Thyroid gland (tissue), 4 donors: ENCODE measurements around the gene ZNF19. TPM values are rescaled to one million over a fixed set of nuclear protein-coding genes. Genes with fewer than 3 reads are reported as not detected.

Experiments
- DNase-seq, 2 donors: peaks; one replicate each; pipeline ENCODE4 v3.0.0-alpha.2; 2019
- H3K27ac ChIP-seq, 3 donors: fragments of 200-600 bp; sonication (generic); 1 replicate in 2 of 3; 2 replicates in 1 of 3; pipeline ENCODE4 v1.5.1; 2016 to 2019; ENCODE audit warnings: mild to moderate bottlenecking in 1 of 3, moderate library complexity in 1 of 3
- H3K27me3 ChIP-seq: fragments of 200-600 bp; sonication (generic); one replicate; pipeline ENCODE4 v1.5.1; 2019
- H3K36me3 ChIP-seq, 2 donors: fragments of 200-600 bp; sonication (generic); one replicate each; pipeline ENCODE4 v1.5.1; 2016 to 2019
- H3K4me1 ChIP-seq, 2 donors: fragments of 200-600 bp; sonication (generic); one replicate each; pipeline ENCODE4 v1.5.1; 2017 to 2019
- H3K4me3 ChIP-seq, 3 donors: fragments of 200-600 bp; sonication (generic); replicated peaks in 1 of 3; 1 replicate in 2 of 3; 2 replicates in 1 of 3; pipeline ENCODE4 v1.5.1; 2016; ENCODE audit warnings: mild to moderate bottlenecking in 1 of 3
- H3K9me3 ChIP-seq: fragments of 200-600 bp; sonication (generic); one replicate; pipeline ENCODE4 v1.5.1; 2017
- CTCF ChIP-seq, 6 experiments: fragments of 200-600 bp in 3 of 6; fragments of 450-650 bp in 3 of 6; sonication (generic) in 3 of 6; IDR thresholded peaks; one replicate each; pipeline ENCODE4 v1.5.1; 2016 to 2019; ENCODE audit warnings: antibody characterized with exemption in 6 of 6, mild to moderate bottlenecking in 2 of 6, inconsistent platforms in 1 of 6, moderate library complexity in 1 of 6
- POLR2A ChIP-seq, 2 donors: fragments of 450-650 bp; IDR thresholded peaks; one replicate each; pipeline ENCODE4 v1.6.1; 2017; ENCODE audit warnings: antibody characterized with exemption in 2 of 2, mild to moderate bottlenecking in 2 of 2, moderate library complexity in 1 of 2
- WGBS, 2 donors: methylation state at CpG; one replicate each; pipeline ENCODE4 v1.1.5; 2017; 5-methylcytosine and 5-hydroxymethylcytosine counted together
- intact Hi-C: fragments of 100-400 bp; cut with DNase I; formaldehyde crosslinking; loops from one replicate; pipeline ENCODE4 v1.15.1; 2023
- total RNA-seq, 4 donors: library from RNA; depleted of rRNA; stranded (reverse); fragments of >200 nt; gene quantifications; one replicate each; pipeline ENCODE4 v1.2.3, GENCODE V29; 2016

ZNF19 gene
- total RNA-seq, 4 donors from 2014 or later: 17.2 to 28.3 (median 24.0) TPM

DNA sequence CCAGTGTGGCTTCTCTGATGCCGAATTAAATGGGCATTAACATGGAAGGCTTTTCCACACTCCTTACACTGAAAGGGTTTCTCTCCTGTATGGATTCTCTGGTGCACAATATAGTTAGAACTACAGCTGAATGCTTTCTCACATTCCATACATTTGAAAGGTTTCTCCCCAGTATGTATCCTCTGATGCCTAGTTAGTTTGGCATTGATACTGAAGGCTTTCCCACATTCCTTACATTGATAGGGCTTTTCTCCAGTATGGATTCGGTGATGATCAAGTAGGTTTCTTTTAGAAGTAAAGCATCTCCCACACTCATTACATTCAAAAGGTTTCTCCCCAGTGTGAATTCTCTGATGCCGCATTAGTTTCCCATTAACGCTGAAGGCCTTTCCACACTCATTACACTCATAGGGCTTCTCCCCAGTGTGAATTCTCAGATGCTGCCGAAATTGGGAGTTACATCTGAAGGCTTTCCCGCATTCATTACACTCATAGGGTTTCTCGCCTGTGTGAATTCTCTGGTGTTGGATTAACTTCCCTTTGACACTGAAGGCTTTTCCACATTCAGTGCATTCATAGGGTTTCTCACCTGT is 40.8 kb downstream of the ZNF19 start:
- no peak for DNase-seq
- intact Hi-C loops: no loop called here
- Histone ChIP-seq H3K27me3 (no peaks in the 10 kb centered on the region), H3K36me3 (peaks cover 50 to 55% of the 10 kb centered on the region in 2 donors), H3K27ac (no peak overlapping the region), H3K4me1 (no peaks in the 10 kb centered on the region), H3K9me3 (peaks cover 12% of the 10 kb centered on the region), H3K4me3 (no peak overlapping the region)
- 98% methylated on average over 7 of the region's 7 CpGs for WGBS, 2 donors
- TF ChIP-seq POLR2A (IDR thresholded peaks at IDR 0.05) (no peak), CTCF (IDR thresholded peaks at IDR 0.05) (no peak)

GRCh38 chr16:71443714-71444113 is 45.4 kb downstream of the ZNF19 start:
- WGBS, 2 donors: 93 to 100% methylated on average over 1 to 6 of the region's 6 CpGs
- Histone ChIP-seq H3K36me3 (peaks cover 3 to 10% of the 10 kb centered on the region in 2 donors), H3K9me3 (peaks cover 2% of the 10 kb centered on the region), H3K4me1 (no peaks in the 10 kb centered on the region), H3K27ac (no peak overlapping the region), H3K4me3 (no peak overlapping the region), H3K27me3 (no peaks in the 10 kb centered on the region)
- no peak for DNase-seq
- intact Hi-C loops: no loop called here
- TF ChIP-seq CTCF (IDR thresholded peaks at IDR 0.05): no peak
- no peak for TF ChIP-seq POLR2A (IDR thresholded peaks at IDR 0.05)

- no peak for TF ChIP-seq POLR2A (IDR thresholded peaks at IDR 0.05)
- TF ChIP-seq CTCF (IDR thresholded peaks at IDR 0.05): no peak
- Histone ChIP-seq H3K4me1 (no peaks in the 10 kb centered on the region), H3K9me3 (no peaks in the 10 kb centered on the region), H3K4me3 (no peak within 1 kb of the TSS), H3K36me3 (no peaks in the 10 kb centered on the region), H3K27ac (no peak within 1 kb of the TSS), H3K27me3 (no peaks in the 10 kb centered on the region)
- 68 to 84% methylated on average over 8 to 13 of the region's 13 CpGs for WGBS, 2 donors
- no peak for DNase-seq
- intact Hi-C loops: no loop called here
Measured at GRCh38 chr16:71442051-71442440, 47.1 kb downstream of the ZNF19 start, which contains the start of gene TLE7. TSS of gene TLE7 (minus strand) at chr16:71442054. CDS start at chr16:71433324, 8,730 bp downstream.

- H3K9me3 ChIP-seq: no peaks in the 10 kb centered on the region
- TF ChIP-seq POLR2A (IDR thresholded peaks at IDR 0.05): no peak
- TF ChIP-seq CTCF (IDR thresholded peaks at IDR 0.05): peak in 2 of 6 experiments; percentile 8 to 22
- WGBS, 2 donors: 39 to 43% methylated on average over 24 to 25 of the region's 71 CpGs
Measured at GRCh38 chr16:71441348-71442050, 47.6 kb downstream of the ZNF19 start.

DNA sequence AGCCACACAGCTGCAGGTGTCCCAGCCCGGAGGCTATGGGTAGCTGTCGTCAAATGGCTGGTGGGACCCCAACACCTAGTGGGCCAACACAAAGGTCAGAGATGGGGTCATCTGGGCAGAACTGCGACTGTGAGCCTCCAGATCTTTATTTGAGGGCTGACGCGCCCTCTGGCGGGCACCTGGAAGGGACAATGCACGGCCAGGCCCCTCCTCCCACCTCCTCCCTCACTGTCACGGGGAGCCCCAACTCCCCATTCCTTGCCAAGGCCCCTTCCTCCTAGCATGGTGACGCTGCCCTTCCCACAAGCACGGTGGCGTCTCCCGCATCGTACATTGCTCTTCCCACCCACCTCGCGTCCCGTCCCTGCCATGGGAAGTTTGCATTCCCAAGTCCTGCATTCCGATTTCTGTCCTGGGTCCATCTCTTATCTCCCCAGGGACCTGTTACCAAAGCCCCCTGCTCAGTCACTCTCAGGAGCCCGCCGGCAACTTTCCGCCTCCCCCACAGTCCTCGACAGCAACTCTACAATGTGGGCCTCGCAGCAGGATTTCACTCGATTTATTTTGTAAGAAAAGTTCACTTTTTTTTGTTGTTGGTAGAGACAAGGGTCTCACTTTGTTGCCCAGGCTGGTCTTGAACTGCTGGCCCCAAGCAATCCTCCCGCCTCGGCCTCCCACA is 48.3 kb downstream of the ZNF19 start:
- no peaks in the 10 kb centered on the region for H3K9me3 ChIP-seq
- DNase-seq: no peak
- no peak overlapping the region for H3K4me3 ChIP-seq
- WGBS, 2 donors: 72 to 76% methylated on average over 24 of the region's 25 CpGs
- TF ChIP-seq CTCF (IDR thresholded peaks at IDR 0.05) (no peak), POLR2A (IDR thresholded peaks at IDR 0.05) (no peak)
- intact Hi-C loops: no loop called here
- H3K27ac ChIP-seq: no peak overlapping the region
- H3K27me3 ChIP-seq: no peaks in the 10 kb centered on the region
- H3K4me1 ChIP-seq: no peaks in the 10 kb centered on the region
- H3K36me3 ChIP-seq: no peaks in the 10 kb centered on the region

More at GRCh38 chr16:71441348-71442050, 47.6 kb downstream of the ZNF19 start:
- Histone ChIP-seq H3K27ac (no peak overlapping the region), H3K36me3 (no peaks in the 10 kb centered on the region), H3K4me1 (no peaks in the 10 kb centered on the region), H3K27me3 (no peaks in the 10 kb centered on the region), H3K4me3 (no peak overlapping the region)
- no peak for DNase-seq
- intact Hi-C loops: no loop called here
